ENCODE data around the gene NFRKB. TPM values are rescaled to one million over a fixed set of nuclear protein-coding genes. Genes with fewer than 3 reads are reported as not detected.

NFRKB gene
- total RNA-seq, 1 donor from 2014 or later = 23.5 TPM

GRCh38 chr11:129846508-129847335 is 48.7 kb downstream of the NFRKB start:
- no peak for DNase-seq (ENCODE audit: low spot score)

Other genes with a start within 250 kb of the NFRKB start
- gene TMEM45B, start 79.7 kb downstream of the NFRKB start, total RNA-seq = 86.0 TPM
- 12.5 TPM for gene PRDM10, start 107.3 kb upstream of the NFRKB start, total RNA-seq
- gene APLP2, start 174.3 kb upstream of the NFRKB start, total RNA-seq = 502 TPM